Upper lobe of right lung (tissue), 1 donor: Measurements from ENCODE around the gene TRIM28. TPM values are rescaled to one million over a fixed set of nuclear protein-coding genes. Genes with fewer than 3 reads are reported as not detected.
"Not testable (repeated sequence)": the region's sequence is repeated elsewhere in the genome, so short reads cannot be mapped to it uniquely, and the experiment has no call there.

Experiments used
- ATAC-seq: fragments of 200-7000 bp; cut with Tn5 transposase; one replicate; pipeline ENCODE4 v1.9.1; 2020; ENCODE audit warnings: mild to moderate bottlenecking, moderate library complexity
- DNase-seq: peaks from one replicate; pipeline ENCODE4 v3.0.0-alpha.2; 2020
- H3K27ac ChIP-seq: fragments of 200-600 bp; one replicate; pipeline ENCODE4 v1.8.0; 2022
- H3K27me3 ChIP-seq: fragments of 200-600 bp; one replicate; pipeline ENCODE4 v1.8.0; 2022; ENCODE audit warnings: mild to moderate bottlenecking
- H3K36me3 ChIP-seq: fragments of 200-600 bp; one replicate; pipeline ENCODE4 v1.8.0; 2022
- H3K4me1 ChIP-seq: fragments of 200-600 bp; one replicate; pipeline ENCODE4 v1.8.0; 2022
- H3K4me3 ChIP-seq: fragments of 200-600 bp; one replicate; pipeline ENCODE4 v1.8.0; 2022; ENCODE audit warnings: mild to moderate bottlenecking
- H3K9me3 ChIP-seq: fragments of 200-600 bp; one replicate; pipeline ENCODE4 v1.8.0; 2022
- CTCF ChIP-seq: fragments of 200-600 bp; IDR thresholded peaks from one replicate; pipeline ENCODE4 v1.8.0; 2022; ENCODE audit warnings: antibody characterized with exemption
- intact Hi-C: fragments of 100-400 bp; cut with DNase I; formaldehyde crosslinking; loops from one replicate; pipeline ENCODE4 v1.11.0; 2022
- total RNA-seq: library from RNA; stranded (reverse); fragmentation: NEBNext Ultra II Directional; extraction: Animal tissue kit (Norgen Biotek cat#: 25700); gene quantifications from one replicate; pipeline ENCODE4 v1.2.1, GENCODE V29; 2021
- donor health status: DM: no; HTN: yes; CAD: no; lungs with severe emphysema.

Gene TRIM28
- total RNA-seq, 1 donor from 2014 or later, result 199 TPM

DNA sequence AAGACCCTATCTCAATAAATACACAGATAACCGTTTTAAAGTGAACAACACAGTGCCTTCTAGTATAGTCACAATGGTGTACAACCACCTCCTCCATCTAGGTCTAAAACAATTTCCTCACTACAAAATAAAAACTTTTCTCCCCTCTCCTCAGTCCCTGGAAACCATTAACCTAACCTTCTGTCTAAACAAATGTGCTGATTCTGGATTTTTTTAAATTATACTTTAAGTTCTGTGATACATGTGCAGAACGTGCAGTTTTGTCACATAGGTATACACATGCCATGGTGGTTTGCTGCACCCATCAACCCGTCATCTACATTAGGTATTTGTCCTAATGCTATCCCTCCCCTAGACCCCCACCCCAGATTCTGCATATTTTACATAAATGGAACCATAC lies 14.5 kb upstream of the TRIM28 start:
- ATAC-seq (no peak), DNase-seq (no peak)
- no peaks in the 10 kb centered on the region for H3K4me1 ChIP-seq
- intact Hi-C loops, result no loop called here
- TF ChIP-seq CTCF, result no peak
- no peaks in the 10 kb centered on the region for H3K9me3 ChIP-seq
- H3K36me3 ChIP-seq, result no peaks in the 10 kb centered on the region
- no peak overlapping the region for H3K4me3 ChIP-seq
- no peaks in the 10 kb centered on the region for H3K27me3 ChIP-seq
- no peak overlapping the region for H3K27ac ChIP-seq

GRCh38 chr19:58531034-58531840 lies 12.6 kb upstream of the TRIM28 start:
- Histone ChIP-seq H3K27ac (no peak overlapping the region), H3K36me3 (no peaks in the 10 kb centered on the region), H3K27me3 (no peaks in the 10 kb centered on the region), H3K4me1 (no peaks in the 10 kb centered on the region), H3K9me3 (no peaks in the 10 kb centered on the region), H3K4me3 (no peak overlapping the region)
- DNase-seq (no peak), ATAC-seq (no peak)
- intact Hi-C loops, result no loop called here
- TF ChIP-seq CTCF, result no peak

- no peak for TF ChIP-seq CTCF
- Histone ChIP-seq H3K27me3 (peaks cover 14% of the 10 kb centered on the region), H3K4me1 (peaks cover 11% of the 10 kb centered on the region), H3K36me3 (no peaks in the 10 kb centered on the region), H3K9me3 (no peaks in the 10 kb centered on the region), H3K4me3 (no peak overlapping the region), H3K27ac (no peak overlapping the region)
- intact Hi-C loops, result no loop called here
- ATAC-seq (no peak), DNase-seq (no peak)
Observed at GRCh38 chr19:58535857-58536256, 8.0 kb upstream of the TRIM28 start.

- H3K4me3 ChIP-seq, result no peak overlapping the region
- ATAC-seq (peak; percentile 25), DNase-seq (no peak)
- H3K27ac ChIP-seq, result no peak overlapping the region
- intact Hi-C loops, result no loop called here
- peaks cover 11% of the 10 kb centered on the region for H3K4me1 ChIP-seq
- no peaks in the 10 kb centered on the region for H3K36me3 ChIP-seq
- TF ChIP-seq CTCF, result no peak
- H3K27me3 ChIP-seq, result peaks cover 14% of the 10 kb centered on the region
- no peaks in the 10 kb centered on the region for H3K9me3 ChIP-seq
Observed at GRCh38 chr19:58536852-58537798, 6.7 kb upstream of the TRIM28 start.

DNA sequence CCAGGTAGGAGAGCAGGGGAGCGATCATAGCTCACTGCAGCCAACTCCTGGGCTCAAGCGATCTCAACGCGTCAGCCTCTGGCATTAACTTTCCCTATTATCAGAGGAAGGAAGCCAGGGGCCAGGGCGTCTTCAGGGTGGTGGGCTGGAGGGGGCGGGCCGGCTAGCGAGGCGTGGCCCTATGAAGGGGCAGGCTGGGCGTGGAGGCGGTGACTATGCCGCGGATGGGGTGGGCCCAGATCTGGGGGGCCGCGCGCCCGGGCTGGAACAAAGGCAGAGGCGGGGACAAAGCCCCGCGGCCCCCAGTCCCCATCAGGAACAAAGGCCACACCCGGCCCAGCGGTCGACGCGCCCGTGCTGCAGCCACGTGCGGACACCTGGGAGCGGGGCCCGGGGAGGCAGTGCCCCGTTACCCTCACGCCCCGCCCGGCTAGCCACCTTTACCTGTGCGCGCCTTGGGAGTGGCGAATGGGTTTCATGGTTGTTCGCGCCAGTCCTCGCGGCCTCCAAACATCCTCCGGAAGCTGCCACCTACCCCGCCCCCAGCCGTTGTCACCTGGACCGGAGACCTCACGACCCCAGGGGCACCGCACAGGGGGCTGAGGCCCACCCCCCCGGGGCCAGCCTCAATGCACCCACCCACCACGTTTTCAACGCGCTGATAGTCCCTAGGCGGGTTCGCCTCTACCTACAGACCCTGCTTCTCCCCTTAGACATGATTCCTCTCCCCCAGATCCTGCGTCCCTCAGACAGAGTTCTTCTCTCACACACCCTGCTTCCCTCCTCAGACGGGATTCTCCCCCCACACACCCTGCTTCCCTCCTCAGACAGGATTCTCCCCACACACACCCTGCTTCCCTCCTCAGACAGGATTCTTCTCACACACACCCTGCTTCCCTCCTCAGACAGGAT lies 5.4 kb upstream of the TRIM28 start:
- Histone ChIP-seq H3K4me3 (peak overlapping the region; percentile 37), H3K4me1 (peaks cover 11% of the 10 kb centered on the region), H3K9me3 (no peaks in the 10 kb centered on the region), H3K27me3 (peaks cover 14% of the 10 kb centered on the region), H3K27ac (peak overlapping the region; percentile 17), H3K36me3 (no peaks in the 10 kb centered on the region)
- TF ChIP-seq CTCF, result no peak
- DNase-seq, result no peak
- intact Hi-C loops, result no loop called here
- ATAC-seq, result peak; percentile 89

DNA sequence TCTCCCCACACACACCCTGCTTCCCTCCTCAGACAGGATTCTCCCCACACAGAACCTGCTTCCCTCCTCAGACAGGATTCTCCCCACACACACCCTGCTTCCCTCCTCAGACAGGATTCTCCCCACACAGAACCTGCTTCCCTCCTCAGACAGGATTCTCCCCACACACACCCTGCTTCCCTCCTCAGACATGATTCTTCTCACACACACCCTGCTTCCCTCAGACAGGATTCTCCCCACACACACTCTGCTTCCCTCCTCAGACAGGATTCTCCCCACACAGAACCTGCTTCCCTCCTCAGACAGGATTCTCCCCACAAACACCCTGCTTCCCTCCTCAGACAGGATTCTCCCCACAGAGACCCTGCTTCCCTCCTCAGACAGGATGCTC lies 4.7 kb upstream of the TRIM28 start:
- DNase-seq, H3K4me3 ChIP-seq, ATAC-seq, intact Hi-C loops, H3K27ac ChIP-seq, H3K9me3 ChIP-seq, H3K36me3 ChIP-seq: not testable (repeated sequence)
- peaks cover 11% of the 10 kb centered on the region for H3K4me1 ChIP-seq
- peaks cover 14% of the 10 kb centered on the region for H3K27me3 ChIP-seq

DNA sequence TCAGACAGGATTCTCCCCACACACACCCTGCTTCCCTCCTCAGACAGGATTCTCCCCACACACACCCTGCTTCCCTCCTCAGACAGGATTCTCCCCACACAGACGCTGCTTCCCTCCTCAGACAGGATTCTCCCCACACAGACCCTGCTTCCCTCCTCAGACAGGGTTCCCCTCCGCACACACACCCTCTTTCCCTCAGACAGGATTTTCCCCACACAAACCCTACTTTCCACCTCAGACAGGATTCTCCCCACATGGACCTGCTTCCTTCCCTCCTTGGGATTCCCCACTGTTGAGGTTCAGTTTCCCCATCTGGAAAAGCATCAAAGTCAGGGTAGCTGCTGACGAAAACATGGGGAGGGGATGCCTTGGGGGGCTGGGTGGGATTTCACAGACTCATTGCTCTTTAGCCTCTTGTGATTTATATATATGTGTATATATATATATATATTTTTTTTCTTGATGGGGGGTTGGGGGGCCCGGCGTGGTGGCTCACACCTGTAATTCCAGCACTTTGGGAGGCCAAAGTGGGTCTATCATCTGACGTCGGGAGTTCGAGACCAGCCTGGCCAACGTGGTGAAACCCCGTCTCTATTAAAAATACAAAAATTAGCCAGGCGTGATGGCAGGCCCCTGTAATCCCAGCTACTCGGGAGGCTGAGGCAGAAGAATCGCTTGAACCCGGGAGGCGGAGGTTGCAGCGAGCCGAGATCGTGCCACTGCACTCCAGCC lies 1.1 kb upstream of the TRIM28 start:
- peak overlapping the region; percentile 62 for H3K4me3 ChIP-seq
- DNase-seq, H3K27me3 ChIP-seq, ATAC-seq, H3K9me3 ChIP-seq, intact Hi-C loops: not testable (repeated sequence)
- peaks cover 24% of the 10 kb centered on the region for H3K4me1 ChIP-seq
- H3K27ac ChIP-seq, result peak overlapping the region; percentile 97
- H3K36me3 ChIP-seq, result peaks cover 22% of the 10 kb centered on the region
